GM23248 (cell line): ENCODE measurements around the gene TTYH1.

Experiments
- EZH2 ChIP-seq: fragments of 200-600 bp; sonication (generic); IDR thresholded peaks from 2 replicates; pipeline ENCODE4 v1.6.1; 2018; ENCODE audit warnings: antibody characterized with exemption, mild to moderate bottlenecking; ENCODE audit not compliant: insufficient read depth, poor library complexity, severe bottlenecking
- EZH2phosphoT487 ChIP-seq: fragments of 200-600 bp; sonication (generic); IDR thresholded peaks from 2 replicates; pipeline ENCODE4 v1.6.1; 2018; ENCODE audit warnings: antibody characterized with exemption, moderate library complexity, mild to moderate bottlenecking, low read depth; ENCODE audit not compliant: insufficient read depth

GRCh38 chr19:54453921-54454780 lies 38.9 kb downstream of the TTYH1 start:
- TF ChIP-seq EZH2 (no peak), EZH2phosphoT487 (no peak)
